ENCODE measurements around the gene TMCO4. TPM values are rescaled to one million over a fixed set of nuclear protein-coding genes. Genes with fewer than 3 reads are reported as not detected.

The TMCO4 gene
- total and polyA plus RNA-seq, 2 of the 4 experiments (the other 2 are of a cell fraction) = 7.3 to 8.6 TPM

GRCh38 chr1:19678931-19679453 is 120.7 kb downstream of the TMCO4 start:
- Histone ChIP-seq H2BK20ac (ENCODE audit: low read depth, low read length) (no peak overlapping the region), H3K79me1 (ENCODE audit: low read depth in 1 of 2, low read length in 2 of 2) (no peaks in the 10 kb centered on the region), H3K4ac (ENCODE audit: low read depth, low read length) (no peak overlapping the region), H4K8ac (ENCODE audit: low read depth in 2 of 2, low read length in 2 of 2) (no peak overlapping the region), H3K23ac (ENCODE audit: low read depth, low read length) (no peak overlapping the region), H3K4me3 (ENCODE audit: insufficient read depth, low read depth, low read length) (no peak overlapping the region), H3K27me3 (ENCODE audit: control insufficient read depth, insufficient read depth, low read length) (no peaks in the 10 kb centered on the region), H3K9me1 (ENCODE audit: insufficient read depth, low read length) (no peaks in the 10 kb centered on the region; the same call in 1 of the 2 replicates), H2BK120ac (ENCODE audit: low read depth, low read length) (no peak overlapping the region), H3K36me3 (ENCODE audit: control insufficient read depth, insufficient read depth, low read length) (no peaks in the 10 kb centered on the region), H2BK15ac (ENCODE audit: low read depth, low read length) (no peak overlapping the region), H3K56ac (ENCODE audit: extremely low read depth, insufficient read depth, low read length) (no peak overlapping the region), H2AFZ (replicated peaks; ENCODE audit: low read length, poor library complexity) (no peak overlapping the region), H4K91ac (ENCODE audit: insufficient read depth, low read depth, low read length) (no peak overlapping the region), H3K9ac (ENCODE audit: low read depth, low read length) (no peak overlapping the region), H2BK5ac (ENCODE audit: low read depth, low read length, poor library complexity, severe bottlenecking) (no peak overlapping the region), H4K20me1 (ENCODE audit: insufficient read depth, low read length) (peaks cover 3% of the 10 kb centered on the region; the same call in 1 of the 2 replicates), H2AK9ac (replicated peaks; ENCODE audit: low read depth, low read length, poor library complexity) (no peak overlapping the region), H2AK5ac (ENCODE audit: low read depth, low read length) (no peak overlapping the region), H3K9me3 (ENCODE audit: control insufficient read depth, insufficient read depth, low read length) (no peaks in the 10 kb centered on the region), H3K18ac (ENCODE audit: low read depth, low read length) (no peak overlapping the region), H3K14ac (replicated peaks; ENCODE audit: low read depth, low read length) (no peak overlapping the region), H3K27ac (ENCODE audit: insufficient read depth, low read length) (no peak overlapping the region), H3K4me1 (ENCODE audit: control insufficient read depth, insufficient read depth, low read length) (no peaks in the 10 kb centered on the region), H4K5ac (ENCODE audit: low read depth, low read length) (no peak overlapping the region), H3K4me2 (ENCODE audit: low read depth, low read length) (no peak overlapping the region)
- DNase-seq (no peak), ATAC-seq (ENCODE audit: low read depth) (no peak)
- in situ Hi-C loops (cut with MboI; ENCODE audit: low sequenced_read_pairs) (no loop called here), intact Hi-C loops (cut with micrococcal nuclease) (no loop called here), dilution Hi-C loops (cut with HindIII; ENCODE audit: low sequenced_read_pairs, unreplicated experiment) (no loop called here)
- ChIA-PET POLR2A (ENCODE audit: unreplicated experiment) (no interaction called here), CTCF (no interaction called here)
- WGBS, 2 experiments (ENCODE audit: extremely low coverage in 2 of 2, insufficient read length in 1 of 2) = 88% methylated on average over 31 of the region's 34 CpGs; no CpG with 5 or more reads in 1 of the 2 experiments
- no TSS peak for BruUV-seq (replicated peaks)
- TF ChIP-seq USF2 (IDR thresholded peaks at IDR 0.05; ENCODE audit: low read depth, low read length) = no peak
- no peak for TF ChIP-seq RAD21 (IDR thresholded peaks at IDR 0.05; ENCODE audit: low read length)
